ENCODE measurements around the gene PPP3CA.

- no peak for TF ChIP-seq POLR2AphosphoS5 (IDR thresholded peaks at IDR 0.05)
- no peak for TF ChIP-seq CTCF (IDR thresholded peaks at IDR 0.05)
- TF ChIP-seq POLR2A (IDR thresholded peaks at IDR 0.05) = no peak
Observed at GRCh38 chr4:101067383-101067782, 279.9 kb downstream of the PPP3CA start.
